ENCODE measurements around the gene PLA2G4A. TPM values are rescaled to one million over a fixed set of nuclear protein-coding genes. Genes with fewer than 3 reads are reported as not detected.

The PLA2G4A gene
- total RNA-seq, 1 donor from 2014 or later = not detected

GRCh38 chr1:187003353-187003752 lies 174.6 kb downstream of the PLA2G4A start:
- Mint-ChIP-seq H3K4me1 (no peaks in the 10 kb centered on the region), H3K27ac (no peak overlapping the region), H3K9me3 (peaks cover 6% of the 10 kb centered on the region), H3K36me3 (ENCODE audit: low read depth) (no peaks in the 10 kb centered on the region), H3K27me3 (no peaks in the 10 kb centered on the region), H3K4me3 (no peak overlapping the region)
- POLR2A ChIA-PET = no interaction called here
- DNase-seq (no peak), ATAC-seq (ENCODE audit: low read depth) (no peak)
- CTCF ChIA-PET = no interaction called here
- intact Hi-C loops (cut with micrococcal nuclease) = no loop called here
- TF ChIP-seq CTCF (IDR thresholded peaks at IDR 0.05) = no peak

- no peaks in the 10 kb centered on the region for H3K36me3 Mint-ChIP-seq (ENCODE audit: low read depth)
- H3K27me3 Mint-ChIP-seq = no peaks in the 10 kb centered on the region
- intact Hi-C loops (cut with micrococcal nuclease) = no loop called here
- POLR2A ChIA-PET = no interaction called here
- CTCF ChIA-PET = no interaction called here
- H3K4me3 Mint-ChIP-seq = no peak overlapping the region
- TF ChIP-seq CTCF (IDR thresholded peaks at IDR 0.05) = no peak
- DNase-seq (no peak), ATAC-seq (ENCODE audit: low read depth) (no peak)
- no peaks in the 10 kb centered on the region for H3K4me1 Mint-ChIP-seq
- no peak overlapping the region for H3K27ac Mint-ChIP-seq
- peaks cover 8% of the 10 kb centered on the region for H3K9me3 Mint-ChIP-seq
Measured at GRCh38 chr1:187006896-187007295, 178.1 kb downstream of the PLA2G4A start.

DNA sequence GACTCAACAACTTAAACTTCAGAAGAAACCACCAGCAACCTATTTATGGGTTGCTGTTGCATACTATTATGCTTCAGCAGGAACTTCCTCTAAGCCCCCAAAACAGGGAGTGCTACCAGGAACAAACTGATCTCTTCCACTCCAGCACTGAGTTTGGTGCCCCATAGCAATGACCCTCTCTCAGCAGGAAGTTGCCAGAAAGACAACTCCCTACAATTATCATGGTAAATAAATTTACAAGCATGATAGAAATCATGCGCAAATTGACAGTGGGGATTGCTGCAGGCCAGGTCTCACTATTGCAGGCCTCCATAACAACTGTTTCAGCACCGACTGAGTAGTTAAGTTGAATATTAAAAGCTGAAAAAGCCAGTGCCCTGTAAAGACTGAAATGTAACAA lies 180.6 kb downstream of the PLA2G4A start:
- Mint-ChIP-seq H3K36me3 (ENCODE audit: low read depth) (no peaks in the 10 kb centered on the region), H3K4me1 (no peaks in the 10 kb centered on the region), H3K4me3 (no peak overlapping the region), H3K9me3 (peaks cover 8% of the 10 kb centered on the region), H3K27me3 (no peaks in the 10 kb centered on the region), H3K27ac (no peak overlapping the region)
- DNase-seq (no peak), ATAC-seq (ENCODE audit: low read depth) (no peak)
- no peak for TF ChIP-seq CTCF (IDR thresholded peaks at IDR 0.05)
- intact Hi-C loops (cut with micrococcal nuclease) = no loop called here
- CTCF ChIA-PET = no interaction called here
- POLR2A ChIA-PET = no interaction called here

DNA sequence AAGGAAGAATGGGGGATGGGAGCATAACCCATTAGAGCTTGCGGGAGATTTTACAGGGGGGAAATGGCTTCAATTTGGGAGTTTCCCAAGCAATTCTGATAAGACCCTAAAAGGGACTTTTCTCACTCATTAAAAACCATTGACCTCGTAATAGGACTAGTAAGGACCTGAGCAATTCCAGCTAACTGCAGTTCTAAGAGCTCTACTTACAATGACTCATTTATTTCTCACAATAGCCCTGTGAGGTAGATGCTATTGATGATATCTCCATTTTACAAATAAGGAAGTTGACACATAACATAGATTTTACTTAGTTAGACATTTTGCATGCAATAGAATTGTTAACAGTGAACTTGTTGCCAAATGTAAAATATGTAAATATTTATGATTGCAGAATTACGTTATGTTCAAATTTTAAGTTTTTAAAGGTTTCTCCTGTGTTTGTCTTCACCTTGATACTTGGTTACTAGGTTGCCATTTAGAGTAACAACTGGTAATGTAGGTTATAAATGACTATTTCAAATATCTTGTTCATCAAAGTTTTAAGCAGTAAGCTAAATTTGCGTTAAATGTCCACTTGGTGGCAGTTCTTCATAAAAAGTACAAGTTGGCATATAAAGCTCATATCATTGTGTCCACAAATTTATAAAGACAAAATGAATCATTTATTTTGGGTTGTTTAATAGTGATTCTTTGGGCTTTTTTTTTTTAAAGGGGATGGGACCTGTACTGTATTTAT lies 182.0 kb downstream of the PLA2G4A start:
- DNase-seq (no peak), ATAC-seq (ENCODE audit: low read depth) (no peak)
- Mint-ChIP-seq H3K27ac (no peak overlapping the region), H3K4me1 (no peaks in the 10 kb centered on the region), H3K36me3 (ENCODE audit: low read depth) (no peaks in the 10 kb centered on the region), H3K27me3 (no peaks in the 10 kb centered on the region), H3K4me3 (no peak overlapping the region), H3K9me3 (peaks cover 8% of the 10 kb centered on the region)
- ChIA-PET CTCF (no interaction called here), POLR2A (no interaction called here)
- TF ChIP-seq CTCF (IDR thresholded peaks at IDR 0.05) = no peak
- intact Hi-C loops (cut with micrococcal nuclease) = no loop called here

DNA sequence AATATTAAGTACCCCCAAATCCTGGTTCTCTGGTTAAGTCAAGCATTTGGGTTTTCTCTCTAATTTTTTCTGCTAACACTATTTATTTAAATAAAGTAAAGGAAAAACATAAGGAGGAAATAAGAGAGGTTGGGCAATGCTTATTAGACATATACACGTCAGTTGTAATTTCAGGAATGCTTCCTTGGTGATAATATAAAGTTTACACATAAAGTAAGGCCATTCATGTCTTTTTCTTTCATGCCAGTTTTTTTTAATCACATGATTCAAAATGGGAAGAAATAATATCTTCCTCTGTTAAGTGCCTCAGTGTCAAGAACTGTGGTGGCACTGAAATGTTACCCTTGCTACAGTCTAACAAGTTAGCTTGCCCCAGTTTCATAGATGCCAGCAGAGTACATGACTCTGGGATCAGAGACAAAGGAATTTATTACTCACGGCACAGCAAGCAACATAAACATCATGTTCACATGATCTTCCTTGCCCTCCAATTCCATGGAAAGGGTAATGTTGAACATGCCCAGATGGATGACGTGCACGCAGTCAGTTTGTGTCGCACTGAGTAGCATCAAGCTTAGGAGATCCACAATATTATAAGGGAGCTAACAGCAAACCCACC lies 184.9 kb downstream of the PLA2G4A start:
- Mint-ChIP-seq H3K4me1 (no peaks in the 10 kb centered on the region), H3K27ac (no peak overlapping the region), H3K27me3 (no peaks in the 10 kb centered on the region), H3K4me3 (no peak overlapping the region), H3K36me3 (ENCODE audit: low read depth) (no peaks in the 10 kb centered on the region), H3K9me3 (peaks cover 2% of the 10 kb centered on the region)
- ChIA-PET CTCF (no interaction called here), POLR2A (no interaction called here)
- intact Hi-C loops (cut with micrococcal nuclease) = no loop called here
- ATAC-seq (ENCODE audit: low read depth) (no peak), DNase-seq (no peak)
- no peak for TF ChIP-seq CTCF (IDR thresholded peaks at IDR 0.05)

All from activated B cell treated with CpG ODN at 0.5 μM for 24 hours (primary cell).